Erythroblast (primary cell): ENCODE measurements around the gene RFC1.

Experiments
- GATA1 ChIP-seq: IDR thresholded peaks from 2 replicates; pipeline ENCODE4 v1.6.1; 2011; ENCODE audit warnings: low read depth, mild to moderate bottlenecking, control low read depth, low read length, moderate library complexity
- POLR2A ChIP-seq: IDR thresholded peaks from 2 replicates; pipeline ENCODE4 v1.6.1; 2011; ENCODE audit warnings: mild to moderate bottlenecking, low read length

DNA sequence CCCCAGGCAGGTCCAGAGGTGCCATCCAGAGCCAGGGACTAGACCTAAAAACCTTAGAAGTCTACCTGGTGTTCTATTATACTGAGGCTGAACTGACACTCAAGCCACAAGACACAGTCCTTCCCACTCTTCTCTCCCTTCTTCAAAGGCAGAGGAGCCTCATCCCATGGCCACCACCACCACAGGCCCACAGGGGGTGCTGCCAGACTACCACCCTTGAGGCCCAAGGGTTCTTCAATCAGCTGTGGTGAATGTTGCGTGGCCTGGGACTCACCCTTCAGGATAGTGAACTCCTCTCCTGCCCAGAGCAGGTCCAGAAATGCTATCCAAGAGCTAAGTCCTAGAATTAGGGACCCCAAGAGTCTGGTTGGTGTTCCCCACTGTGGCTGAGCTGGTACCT, 17.5 kb upstream of the RFC1 start:
- no peak for TF ChIP-seq POLR2A
- TF ChIP-seq GATA1 = no peak
